ENCODE data around the gene SLC35F6.
"Not testable (repeated sequence)": the region's sequence is repeated elsewhere in the genome, so short reads cannot be mapped to it uniquely, and the experiment has no call there.

Gene SLC35F6

DNA sequence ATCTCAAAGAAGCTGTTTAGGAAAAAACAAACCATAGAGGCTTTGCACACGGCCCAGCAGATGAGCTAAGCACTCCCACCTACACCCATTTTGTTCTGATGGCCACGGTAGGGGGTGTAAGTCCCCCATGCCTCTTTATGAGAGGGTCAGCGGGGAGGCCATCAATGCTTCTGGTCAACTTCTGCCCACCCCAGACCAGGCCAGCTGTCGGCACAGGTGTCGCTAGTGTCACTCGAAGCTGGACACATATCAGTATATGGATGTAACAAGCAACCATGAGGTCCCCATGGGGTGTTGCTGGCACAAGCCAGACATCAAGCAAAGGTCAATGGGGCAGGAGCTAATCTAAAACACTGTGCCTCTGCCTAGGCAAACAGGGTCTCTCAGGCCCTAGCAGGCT is 23.7 kb upstream of the SLC35F6 start:
- no peak overlapping the region for H3K27ac Mint-ChIP-seq
- ATAC-seq (no peak), DNase-seq (no peak)
- H3K36me3 Mint-ChIP-seq (ENCODE audit: low read depth) = no peaks in the 10 kb centered on the region
- H3K4me1 Mint-ChIP-seq = peaks cover 2% of the 10 kb centered on the region
- H3K4me3 Mint-ChIP-seq = no peak overlapping the region
- no peaks in the 10 kb centered on the region for H3K9me3 Mint-ChIP-seq
- H3K27me3 Mint-ChIP-seq = peaks cover 2% of the 10 kb centered on the region

DNA sequence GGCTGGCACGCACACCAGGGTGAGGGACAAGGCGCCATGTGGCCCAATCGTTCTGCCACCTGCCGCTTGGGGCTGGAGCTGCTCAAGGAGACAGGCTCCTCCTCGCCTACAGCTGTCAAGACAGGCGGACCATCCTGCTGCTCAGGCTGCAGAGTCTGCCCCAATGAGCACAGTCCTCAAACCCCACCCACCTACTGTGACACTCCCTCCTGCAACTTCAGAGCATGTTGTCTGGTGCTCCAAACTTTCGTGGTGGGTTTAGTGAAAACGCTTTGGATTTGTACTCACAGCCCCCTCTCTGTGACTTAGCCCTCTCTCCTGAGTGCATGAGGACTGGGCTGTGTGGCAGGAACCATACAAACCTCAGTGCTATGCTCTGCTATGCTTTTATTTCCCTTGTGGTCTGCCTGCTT is 23.2 kb upstream of the SLC35F6 start:
- H3K27me3 Mint-ChIP-seq = peaks cover 2% of the 10 kb centered on the region
- no peaks in the 10 kb centered on the region for H3K9me3 Mint-ChIP-seq
- H3K4me1 Mint-ChIP-seq = peaks cover 2% of the 10 kb centered on the region
- H3K4me3 Mint-ChIP-seq = no peak overlapping the region
- no peaks in the 10 kb centered on the region for H3K36me3 Mint-ChIP-seq (ENCODE audit: low read depth)
- DNase-seq (no peak), ATAC-seq (peak; percentile 72)
- no peak overlapping the region for H3K27ac Mint-ChIP-seq

DNA sequence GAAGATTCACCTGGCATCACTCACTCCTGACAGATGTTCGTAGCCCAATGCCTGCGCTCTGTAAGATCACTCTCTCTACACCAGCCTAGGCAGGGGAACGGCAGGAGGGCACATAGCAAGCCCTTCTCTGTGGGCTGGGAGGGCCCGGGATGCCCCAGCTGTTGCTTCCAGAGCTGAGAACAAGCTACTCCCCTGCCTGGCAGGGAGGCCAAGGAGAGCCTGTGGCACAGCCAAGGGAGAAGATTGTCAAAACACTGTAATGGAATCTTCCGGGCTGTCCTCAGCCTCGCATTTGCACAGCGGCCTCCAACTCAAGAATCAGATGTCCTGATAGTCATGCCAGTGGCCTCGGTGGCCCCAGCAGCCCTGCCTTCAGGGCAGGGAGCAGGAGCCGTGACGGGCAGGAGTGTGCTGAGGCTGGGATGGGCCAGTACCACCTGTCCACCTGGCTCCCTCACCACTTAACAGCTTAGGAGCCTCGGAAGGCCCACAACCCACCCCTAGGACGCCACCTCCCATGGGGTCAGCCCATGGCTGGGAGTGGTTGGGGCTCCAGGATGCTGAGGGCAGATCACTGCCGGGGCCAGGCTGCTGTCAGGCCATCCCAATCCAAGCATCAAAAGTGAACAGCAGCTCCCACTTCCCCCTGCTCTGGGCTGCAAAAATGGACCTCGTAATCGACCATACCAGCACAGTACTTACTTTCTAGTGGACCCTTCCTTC is 21.9 kb upstream of the SLC35F6 start:
- no peak overlapping the region for H3K27ac Mint-ChIP-seq
- ATAC-seq (no peak), DNase-seq (no peak)
- no peak overlapping the region for H3K4me3 Mint-ChIP-seq
- peaks cover 2% of the 10 kb centered on the region for H3K4me1 Mint-ChIP-seq
- no peaks in the 10 kb centered on the region for H3K36me3 Mint-ChIP-seq (ENCODE audit: low read depth)
- H3K27me3 Mint-ChIP-seq = no peaks in the 10 kb centered on the region
- no peaks in the 10 kb centered on the region for H3K9me3 Mint-ChIP-seq

- H3K27ac Mint-ChIP-seq = no peak overlapping the region
- no peak overlapping the region for H3K4me3 Mint-ChIP-seq
- H3K9me3 Mint-ChIP-seq = no peaks in the 10 kb centered on the region
- H3K27me3 Mint-ChIP-seq = no peaks in the 10 kb centered on the region
- ATAC-seq (no peak), DNase-seq (no peak)
- H3K4me1 Mint-ChIP-seq = peaks cover 2% of the 10 kb centered on the region
- no peaks in the 10 kb centered on the region for H3K36me3 Mint-ChIP-seq (ENCODE audit: low read depth)
These were observed 20.2 kb upstream of the SLC35F6 start for GRCh38 chr2:26743852-26744251.

DNA sequence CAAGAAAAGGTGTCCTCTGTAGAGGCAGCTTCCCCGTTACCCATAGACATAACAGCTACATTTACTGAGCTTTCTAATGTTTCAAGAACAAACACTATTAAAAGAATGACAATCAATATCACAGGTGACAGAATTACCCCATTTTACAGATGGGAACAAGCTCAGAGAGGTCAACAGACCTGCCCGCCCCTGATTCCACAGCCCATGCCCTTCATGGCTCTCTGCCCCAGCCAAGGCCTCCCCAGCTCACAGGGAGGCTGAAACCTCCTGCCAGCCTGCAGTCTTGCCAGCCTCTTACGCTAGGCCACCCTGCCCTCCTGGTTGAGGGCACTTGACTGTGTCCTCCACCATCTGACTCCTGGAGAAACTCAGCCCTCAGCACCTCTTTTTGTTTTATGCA is 19.1 kb upstream of the SLC35F6 start:
- ATAC-seq (no peak), DNase-seq (no peak)
- Mint-ChIP-seq H3K27me3 (no peaks in the 10 kb centered on the region), H3K27ac (no peak overlapping the region), H3K4me1 (peaks cover 2% of the 10 kb centered on the region), H3K4me3 (no peak overlapping the region), H3K9me3 (no peaks in the 10 kb centered on the region), H3K36me3 (ENCODE audit: low read depth) (no peaks in the 10 kb centered on the region)

GRCh38 chr2:26745609-26746327 is 18.3 kb upstream of the SLC35F6 start:
- Mint-ChIP-seq H3K4me1 (peaks cover under 1% of the 10 kb centered on the region), H3K27ac (no peak overlapping the region), H3K27me3 (no peaks in the 10 kb centered on the region), H3K36me3 (ENCODE audit: low read depth) (no peaks in the 10 kb centered on the region), H3K4me3 (no peak overlapping the region), H3K9me3 (no peaks in the 10 kb centered on the region)
- DNase-seq (peak; percentile 88), ATAC-seq (peak; percentile 81)

GRCh38 chr2:26746934-26747333 is 17.1 kb upstream of the SLC35F6 start:
- Mint-ChIP-seq H3K27me3 (no peaks in the 10 kb centered on the region), H3K4me3 (no peak overlapping the region), H3K9me3 (no peaks in the 10 kb centered on the region), H3K36me3 (ENCODE audit: low read depth) (no peaks in the 10 kb centered on the region), H3K4me1 (no peaks in the 10 kb centered on the region), H3K27ac (no peak overlapping the region)
- DNase-seq = no peak
- ATAC-seq = no peak

DNA sequence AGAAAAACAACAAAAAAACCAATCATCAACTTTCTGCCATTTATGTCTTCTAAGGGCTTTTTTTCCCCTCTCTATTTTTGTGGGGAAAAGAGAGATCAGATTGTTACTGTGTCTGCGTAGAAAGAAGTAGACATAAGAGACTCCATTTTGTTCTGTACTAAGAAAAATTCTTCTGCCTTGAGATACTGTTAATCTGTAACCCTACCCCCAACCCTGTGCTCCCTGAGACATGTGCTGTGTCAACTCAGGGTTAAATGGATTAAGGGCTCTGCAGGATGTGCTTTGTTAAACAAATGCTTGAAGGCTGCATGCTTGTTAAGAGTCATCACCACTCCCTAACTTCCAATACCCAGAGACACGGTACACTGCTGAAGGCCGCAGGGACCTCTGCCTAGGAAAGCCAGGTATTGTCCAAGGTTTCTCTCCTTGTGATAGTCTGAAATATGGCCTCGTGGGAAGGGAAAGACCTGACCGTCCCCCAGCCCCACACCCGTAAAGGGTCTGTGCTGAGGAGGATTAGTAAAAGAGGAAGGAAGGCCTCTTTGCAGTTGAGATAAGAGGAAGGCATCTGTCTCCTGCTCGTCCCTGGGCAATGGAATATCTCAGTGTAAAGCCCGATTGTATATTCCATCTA is 14.2 kb upstream of the SLC35F6 start:
- H3K27ac Mint-ChIP-seq; H3K27me3 Mint-ChIP-seq; H3K4me1 Mint-ChIP-seq; H3K4me3 Mint-ChIP-seq; ATAC-seq; H3K9me3 Mint-ChIP-seq; DNase-seq; H3K36me3 Mint-ChIP-seq (ENCODE audit: low read depth): not testable (repeated sequence)

- H3K27me3 Mint-ChIP-seq; H3K36me3 Mint-ChIP-seq (ENCODE audit: low read depth); H3K4me1 Mint-ChIP-seq; H3K4me3 Mint-ChIP-seq; ATAC-seq; H3K27ac Mint-ChIP-seq; H3K9me3 Mint-ChIP-seq; DNase-seq: not testable (repeated sequence)
These were observed 13.6 kb upstream of the SLC35F6 start for GRCh38 chr2:26750467-26750866.

DNA sequence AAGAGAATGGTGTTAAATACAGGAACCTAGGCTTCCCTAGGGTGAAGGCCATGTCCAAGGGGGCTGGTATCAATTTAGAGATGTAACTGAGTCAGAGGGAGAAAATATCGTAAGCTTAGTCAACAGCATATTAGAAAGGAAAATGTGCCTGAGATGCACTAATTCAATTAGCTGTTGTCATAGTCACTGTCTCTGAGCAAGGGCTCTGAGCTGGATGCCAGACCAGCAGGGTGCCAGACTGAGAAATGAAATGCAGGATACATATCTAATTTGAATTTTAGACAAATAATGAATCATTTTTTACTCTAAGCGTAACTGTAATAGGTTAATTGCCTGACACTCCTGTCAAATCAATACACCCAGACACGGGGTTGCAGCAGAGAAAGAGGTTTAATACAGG is 11.4 kb upstream of the SLC35F6 start:
- Mint-ChIP-seq H3K36me3 (ENCODE audit: low read depth) (no peaks in the 10 kb centered on the region), H3K4me3 (no peak overlapping the region), H3K4me1 (peaks cover 6% of the 10 kb centered on the region), H3K27ac (no peak overlapping the region), H3K9me3 (no peaks in the 10 kb centered on the region), H3K27me3 (peaks cover 6% of the 10 kb centered on the region)
- DNase-seq (no peak), ATAC-seq (no peak)

DNA sequence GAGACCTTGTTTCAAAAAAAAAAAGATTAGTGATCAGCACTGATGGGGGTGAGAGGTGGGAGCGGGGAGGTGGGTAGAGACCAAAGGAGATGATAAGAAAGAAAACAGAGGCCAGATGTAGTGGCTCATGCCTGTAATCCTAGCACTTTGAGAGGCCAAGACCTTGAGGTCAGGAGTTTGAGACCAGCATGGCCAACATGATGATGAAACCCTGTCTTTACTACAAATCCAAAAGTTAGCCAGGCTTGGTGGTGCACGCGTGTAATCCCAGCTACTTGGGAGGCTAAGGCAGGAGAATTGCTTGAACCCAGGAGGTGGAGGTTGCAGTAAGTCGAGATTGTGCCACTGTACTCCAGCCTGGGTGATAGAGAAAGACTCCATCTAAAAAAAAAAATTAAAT is 9.5 kb upstream of the SLC35F6 start:
- H3K9me3 Mint-ChIP-seq = no peaks in the 10 kb centered on the region
- H3K27ac Mint-ChIP-seq = no peak overlapping the region
- ATAC-seq = no peak
- no peaks in the 10 kb centered on the region for H3K36me3 Mint-ChIP-seq (ENCODE audit: low read depth)
- peaks cover 14% of the 10 kb centered on the region for H3K4me1 Mint-ChIP-seq
- H3K4me3 Mint-ChIP-seq = no peak overlapping the region
- DNase-seq = no peak
- H3K27me3 Mint-ChIP-seq = peaks cover 6% of the 10 kb centered on the region

DNA sequence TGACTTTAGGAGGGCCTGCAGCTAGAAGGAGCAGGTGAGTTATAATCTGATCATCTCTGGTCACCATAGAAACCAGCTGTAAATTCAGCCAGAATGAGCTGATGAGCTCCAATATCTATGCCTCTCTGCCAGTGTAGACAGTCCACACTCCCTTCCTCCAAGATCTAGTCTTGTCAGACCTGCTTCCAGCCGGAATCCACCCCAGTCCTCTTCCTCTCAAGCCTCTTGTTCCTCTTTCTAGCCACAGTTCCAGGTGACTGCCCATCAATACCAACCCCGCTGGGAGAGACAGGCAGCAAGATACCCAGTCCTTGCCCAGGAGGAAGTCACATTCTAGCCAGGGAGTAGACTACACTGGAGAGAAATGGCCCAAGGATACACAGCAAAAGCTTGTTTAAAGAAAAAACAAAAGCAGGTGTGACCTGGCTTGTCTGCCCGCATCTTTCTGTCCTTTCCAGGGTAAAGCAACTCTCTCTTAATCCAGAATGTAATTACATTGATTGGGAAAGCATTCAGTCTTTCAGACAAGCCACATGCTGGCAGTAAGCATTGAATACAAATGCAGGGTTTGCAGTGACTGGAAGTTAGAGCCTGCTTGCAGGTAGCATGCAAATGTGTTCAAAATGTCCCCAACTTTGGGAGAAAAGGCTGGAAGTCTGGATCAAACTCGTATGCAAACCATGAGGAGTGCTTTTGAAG is 9.0 kb upstream of the SLC35F6 start:
- no peaks in the 10 kb centered on the region for H3K9me3 Mint-ChIP-seq
- peaks cover 14% of the 10 kb centered on the region for H3K4me1 Mint-ChIP-seq
- no peak for DNase-seq
- H3K27me3 Mint-ChIP-seq = peaks cover 6% of the 10 kb centered on the region
- ATAC-seq = no peak
- no peak overlapping the region for H3K27ac Mint-ChIP-seq
- no peak overlapping the region for H3K4me3 Mint-ChIP-seq
- H3K36me3 Mint-ChIP-seq (ENCODE audit: low read depth) = no peaks in the 10 kb centered on the region

DNA sequence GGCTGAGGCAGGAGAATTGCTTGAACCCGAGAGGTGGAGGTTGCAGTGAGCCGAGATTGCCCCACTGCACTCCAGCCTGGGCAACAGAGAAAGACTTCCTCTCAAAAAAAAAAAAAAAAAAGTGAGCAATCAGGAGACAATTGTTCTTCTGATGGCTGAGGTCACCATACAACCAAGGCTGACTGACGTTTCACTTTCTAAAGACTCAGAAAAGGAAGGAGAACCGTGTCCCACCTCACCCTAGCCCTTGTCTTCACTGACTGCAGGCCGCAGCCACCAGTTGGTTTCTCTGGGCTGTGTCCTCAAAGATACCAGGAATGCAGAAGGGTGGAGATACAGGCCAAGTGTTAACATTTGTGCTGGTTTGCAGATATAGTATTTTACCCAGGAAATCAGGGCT is 7.7 kb upstream of the SLC35F6 start:
- no peak for ATAC-seq
- DNase-seq = no peak
- peaks cover 6% of the 10 kb centered on the region for H3K27me3 Mint-ChIP-seq
- H3K4me3 Mint-ChIP-seq = no peak overlapping the region
- no peaks in the 10 kb centered on the region for H3K36me3 Mint-ChIP-seq (ENCODE audit: low read depth)
- peaks cover 14% of the 10 kb centered on the region for H3K4me1 Mint-ChIP-seq
- H3K27ac Mint-ChIP-seq = no peak overlapping the region
- no peaks in the 10 kb centered on the region for H3K9me3 Mint-ChIP-seq

DNA sequence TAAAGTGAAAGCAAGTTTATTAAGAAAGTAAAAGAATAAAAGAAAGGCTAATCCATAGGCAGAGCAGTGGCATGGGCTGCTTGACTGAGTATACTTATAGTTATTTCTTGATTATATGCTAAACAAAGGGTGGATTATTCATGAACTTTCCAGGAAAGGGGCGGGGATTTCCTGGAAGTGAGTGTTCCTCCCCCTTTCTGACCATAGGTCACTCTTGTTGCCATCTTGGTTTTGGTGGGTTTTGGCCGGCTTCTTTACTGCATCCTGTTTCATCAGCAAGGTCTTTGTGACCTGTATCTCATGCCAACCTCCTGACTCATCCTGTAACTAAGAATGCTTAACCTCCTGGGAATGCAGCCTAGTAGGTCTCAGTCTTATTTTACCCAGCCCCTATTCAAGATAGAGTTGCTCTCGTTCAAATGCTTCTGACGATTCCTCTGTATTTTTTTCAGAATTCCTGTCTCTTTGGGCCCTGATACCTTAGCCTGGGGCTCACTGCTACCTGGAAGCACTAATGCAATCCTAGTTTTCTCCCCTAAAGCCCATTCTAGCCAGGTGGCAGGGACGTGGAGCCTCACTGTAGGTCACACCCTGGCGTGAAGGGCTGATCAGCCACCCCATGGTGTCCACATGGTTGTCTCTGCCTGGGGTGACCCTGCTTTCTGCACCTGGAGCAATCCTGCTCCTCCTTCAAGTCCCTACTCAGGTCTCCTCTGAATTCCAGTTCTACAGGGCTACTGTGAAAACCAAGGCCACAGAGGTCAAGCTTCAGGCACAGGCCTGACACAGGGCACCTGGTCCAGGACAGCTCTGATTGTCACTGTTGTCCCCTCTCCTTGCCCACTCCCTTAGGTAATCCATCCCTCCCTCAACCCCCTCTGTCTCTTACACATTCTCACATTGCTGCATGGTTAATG is 6.0 kb upstream of the SLC35F6 start:
- H3K4me3 Mint-ChIP-seq = no peak overlapping the region
- no peaks in the 10 kb centered on the region for H3K36me3 Mint-ChIP-seq (ENCODE audit: low read depth)
- peak overlapping the region; percentile 46 for H3K27ac Mint-ChIP-seq
- H3K9me3 Mint-ChIP-seq = no peaks in the 10 kb centered on the region
- peaks cover 14% of the 10 kb centered on the region for H3K4me1 Mint-ChIP-seq
- DNase-seq (no peak), ATAC-seq (peak; percentile 57)
- peaks cover 6% of the 10 kb centered on the region for H3K27me3 Mint-ChIP-seq

Data from activated naive CD8-positive, alpha-beta T cell treated with anti-CD3 and anti-CD28 coated beads, Interleukin-2, amount 50 U/mL, for 24 hours (primary cell).